Liver (tissue), 9 donors: ENCODE results near the gene NR4A3. TPM values are rescaled to one million over a fixed set of nuclear protein-coding genes. Genes with fewer than 3 reads are reported as not detected.

ENCODE experiments used
- DNase-seq: peaks from one replicate; pipeline ENCODE4 v3.0.0-alpha.2; 2017; ENCODE audit warnings: low spot score
- H3K27ac ChIP-seq, 2 donors: one replicate each; pipeline ENCODE4 v1.7.0; 2013; ENCODE audit warnings: inconsistent platforms in 2 of 2, low read length in 2 of 2, control low read depth in 1 of 2, low read depth in 1 of 2, mild to moderate bottlenecking in 1 of 2
- H3K27me3 ChIP-seq, 4 donors: one replicate each; pipeline versions ENCODE4 v1.6.1 to v1.7.0; 2013; ENCODE audit warnings: low read length in 3 of 4, inconsistent platforms in 1 of 4, mild to moderate bottlenecking in 1 of 4, moderate library complexity in 1 of 4; ENCODE audit not compliant: control insufficient read depth in 4 of 4, insufficient read depth in 4 of 4
- H3K36me3 ChIP-seq, 4 donors: one replicate each; pipeline versions ENCODE4 v1.6.1 to v1.7.0; 2013; ENCODE audit warnings: low read length in 3 of 4, mild to moderate bottlenecking in 3 of 4, low read depth in 1 of 4, moderate library complexity in 1 of 4; ENCODE audit not compliant: control insufficient read depth in 4 of 4, insufficient read depth in 3 of 4
- H3K4me1 ChIP-seq, 4 donors: one replicate each; pipeline versions ENCODE4 v1.6.1 to v1.7.0; 2013; ENCODE audit warnings: low read length in 3 of 4, mild to moderate bottlenecking in 3 of 4, moderate library complexity in 1 of 4; ENCODE audit not compliant: control insufficient read depth in 4 of 4, insufficient read depth in 4 of 4
- H3K4me3 ChIP-seq, 3 donors: one replicate each; pipeline versions ENCODE4 v1.6.1 to v1.7.0; 2013; ENCODE audit warnings: low read length in 3 of 3, control low read depth in 1 of 3, low read depth in 1 of 3, mild to moderate bottlenecking in 1 of 3
- H3K9ac ChIP-seq, 2 donors: one replicate each; pipeline ENCODE4 v1.7.0; 2013; ENCODE audit warnings: low read length in 2 of 2, mild to moderate bottlenecking in 2 of 2, moderate library complexity in 2 of 2, control low read depth in 1 of 2, low read depth in 1 of 2
- H3K9me3 ChIP-seq, 4 donors: one replicate each; pipeline versions ENCODE4 v1.6.1 to v1.7.0; 2013; ENCODE audit warnings: low read length in 3 of 4; ENCODE audit not compliant: control insufficient read depth in 4 of 4
- ATF3 ChIP-seq: IDR thresholded peaks from 2 replicates; pipeline ENCODE4 v1.6.1; 2016; ENCODE audit warnings: antibody characterized with exemption
- CTCF ChIP-seq: fragments of 150-350 bp; IDR thresholded peaks from 2 replicates; pipeline ENCODE4 v1.5.1; 2017; ENCODE audit warnings: improper control_type of control experiment, low read depth, low read length; ENCODE audit not compliant: missing input control
- EGR1 ChIP-seq, 2 donors: IDR thresholded peaks; 2 replicates each; pipeline ENCODE4 v1.6.1; 2016 to 2018; ENCODE audit warnings: antibody characterized with exemption in 2 of 2, low read depth in 2 of 2
- FOXA1 ChIP-seq: IDR thresholded peaks from 2 replicates; pipeline ENCODE4 v1.6.1; 2016; ENCODE audit warnings: antibody characterized with exemption
- FOXA2 ChIP-seq: IDR thresholded peaks from 2 replicates; pipeline ENCODE4 v1.6.1; 2016; ENCODE audit warnings: antibody characterized with exemption
- HNF4A ChIP-seq, 2 donors: conservative IDR thresholded peaks; 2 replicates each; pipeline ENCODE4 v1.6.1; 2016; ENCODE audit warnings: antibody characterized with exemption in 2 of 2, mild to moderate bottlenecking in 2 of 2
- HNF4G ChIP-seq: IDR thresholded peaks from 2 replicates; pipeline ENCODE4 v1.6.1; 2016; ENCODE audit warnings: antibody characterized with exemption
- JUND ChIP-seq, 2 donors: IDR thresholded peaks; 2 replicates each; pipeline ENCODE4 v1.6.1; 2016; ENCODE audit warnings: antibody characterized with exemption in 2 of 2
- MAX ChIP-seq: IDR thresholded peaks from 2 replicates; pipeline ENCODE4 v1.6.1; 2016; ENCODE audit warnings: antibody characterized with exemption
- NR2F2 ChIP-seq: IDR thresholded peaks from 2 replicates; pipeline ENCODE4 v1.6.1; 2016; ENCODE audit warnings: antibody characterized with exemption
- RAD21 ChIP-seq, 2 donors: IDR thresholded peaks; 2 replicates each; pipeline ENCODE4 v1.6.1; 2016; ENCODE audit warnings: antibody characterized with exemption in 2 of 2, mild to moderate bottlenecking in 2 of 2
- REST ChIP-seq: IDR thresholded peaks from 2 replicates; pipeline ENCODE4 v1.6.1; 2016; ENCODE audit warnings: antibody characterized with exemption, mild to moderate bottlenecking
- RXRA ChIP-seq, 2 donors: IDR thresholded peaks; 2 replicates each; pipeline ENCODE4 v1.6.1; 2017 to 2018; ENCODE audit warnings: antibody characterized with exemption in 2 of 2, mild to moderate bottlenecking in 1 of 2
- SP1 ChIP-seq: IDR thresholded peaks from 2 replicates; pipeline ENCODE4 v1.6.1; 2018; ENCODE audit warnings: antibody characterized with exemption, mild to moderate bottlenecking
- TAF1 ChIP-seq: conservative IDR thresholded peaks from 2 replicates; pipeline ENCODE4 v1.6.1; 2016; ENCODE audit warnings: antibody characterized with exemption, mild to moderate bottlenecking
- YY1 ChIP-seq: IDR thresholded peaks from 2 replicates; pipeline ENCODE4 v1.6.1; 2016; ENCODE audit warnings: antibody characterized with exemption, mild to moderate bottlenecking
- ZBTB33 ChIP-seq: IDR thresholded peaks from 2 replicates; pipeline ENCODE4 v1.6.1; 2016; ENCODE audit warnings: antibody characterized with exemption
- WGBS: extraction: QIAGEN DNeasy Blood & Tissue Kit; methylation state at CpG from one replicate; pipeline ENCODE4 v1.1.7; 2013; 5-methylcytosine and 5-hydroxymethylcytosine counted together
- polyA plus RNA-seq, 2 donors: library from polyadenylated mRNA; stranded (reverse) in 1 of 2; unstranded in 1 of 2; fragments of 200-250 nt in 1 of 2; fragments of >200 nt in 1 of 2; fragmentation: Nextera tagmentation in 1 of 2; extraction: Ambion mirVana in 1 of 2; gene quantifications; one replicate each; pipeline versions ENCODE4 v1.2.1 to v1.2.3, GENCODE V29; 2013 to 2015
- total RNA-seq, 2 donors: library from RNA; depleted of rRNA; stranded (reverse); fragments of >200 nt; gene quantifications; one replicate each; pipeline ENCODE4 v1.2.3, GENCODE V29; 2014
- donor health status: healthy.
- donor health status: healthy.
- donor health status: healthy.
- donor health status: healthy.
- donor health status: healthy.

The NR4A3 gene
- total and polyA plus RNA-seq, 4 donors, result 0.02 to 0.14 (median 0.09) TPM

- H3K4me3 ChIP-seq, result peak overlapping the region; percentile 70 to 90 (median 76)
- TF ChIP-seq NR2F2, result peak; percentile 44
- TF ChIP-seq SP1, result peak; percentile 34
- TF ChIP-seq HNF4G, result no peak
- peak in 1 of 2 donors; percentile 63 for TF ChIP-seq EGR1 (IDR thresholded peaks at IDR 0.05; ENCODE audit: low read depth in 2 of 2)
- peak; percentile 36 for TF ChIP-seq REST
- TF ChIP-seq FOXA1, result no peak
- peak; percentile 54 for TF ChIP-seq YY1
- peak; percentile 26 for TF ChIP-seq TAF1
- H3K9ac ChIP-seq, result peak overlapping the region; percentile 79 to 93
- peak; percentile 78 for DNase-seq
- WGBS, result under 1% methylated on average over 81 of the region's 81 CpGs
- H3K9me3 ChIP-seq, result no peaks in the 10 kb centered on the region
- H3K4me1 ChIP-seq, result peaks cover 12 to 51% (median 32%) of the 10 kb centered on the region in 4 donors
- H3K27me3 ChIP-seq, result peaks cover 0 to 4% (median 0%) of the 10 kb centered on the region in 4 donors
- no peaks in the 10 kb centered on the region for H3K36me3 ChIP-seq
- peak overlapping the region; percentile 98 to 99 for H3K27ac ChIP-seq
These were observed 1.6 kb upstream of the NR4A3 start for GRCh38 chr9:99819856-99820684.

GRCh38 chr9:99820685-99821395, 845 bp upstream of the NR4A3 start:
- H3K4me3 ChIP-seq, result peak overlapping the region; percentile 60 to 90 (median 68)
- 0% methylated on average over 28 of the region's 28 CpGs for WGBS
- H3K4me1 ChIP-seq, result peaks cover 12 to 52% (median 34%) of the 10 kb centered on the region in 4 donors
- H3K27me3 ChIP-seq, result peaks cover 0 to 8% (median 0%) of the 10 kb centered on the region in 4 donors
- H3K36me3 ChIP-seq, result no peaks in the 10 kb centered on the region
- peak overlapping the region; percentile 96 to 99 for H3K27ac ChIP-seq
- DNase-seq, result no peak
- H3K9me3 ChIP-seq, result no peaks in the 10 kb centered on the region
- peak overlapping the region; percentile 79 to 87 for H3K9ac ChIP-seq
- TF ChIP-seq NR2F2 (no peak), FOXA2 (no peak), YY1 (peak; percentile 65), HNF4G (no peak), CTCF (no peak), EGR1 (IDR thresholded peaks at IDR 0.05; ENCODE audit: low read depth in 2 of 2) (peak; percentile 40 to 84), ZBTB33 (peak; percentile 68), MAX (peak; percentile 65), RAD21 (IDR thresholded peaks at IDR 0.05) (no peak), RXRA (IDR thresholded peaks at IDR 0.05) (peak in 1 of 2 donors; percentile 76), TAF1 (no peak), HNF4A (conservative IDR thresholded peaks at IDR 0.05) (peak; percentile 44 to 67), SP1 (peak; percentile 62), JUND (IDR thresholded peaks at IDR 0.05) (peak; percentile 37 to 51), FOXA1 (peak; percentile 55), REST (peak; percentile 51), ATF3 (peak; percentile 62)
